HepG2 (cell line): ENCODE data around the gene RGS7. TPM values are rescaled to one million over a fixed set of nuclear protein-coding genes. Genes with fewer than 3 reads are reported as not detected.

Source experiments
- ATAC-seq: fragments of 200-7000 bp; cut with Tn5 transposase; 3 replicates; pipeline ENCODE4 v1.9.1; 2020; ENCODE audit warnings: mild to moderate bottlenecking, moderate library complexity
- BruUV-seq: library from RNA; stranded (reverse); fragments of 400-500 nt; replicated peaks from 2 replicates; lab custom pipeline; 2021; lab: Mats Ljungman, UMichigan
- CTCF ChIA-PET: fragments of 300-600 bp; formaldehyde crosslinking; extraction: SDS; loops from one replicate; lab custom pipeline; 2021; ENCODE audit warnings: low total read pairs, inconsistent platforms, low intra/inter-chr PET ratio; lab: Yijun Ruan, JAX
- POLR2A ChIA-PET: fragments of 350-600 bp; sonication (Branson Sonifier 250); formaldehyde crosslinking; loops from one replicate; lab custom pipeline; 2020; ENCODE audit warnings: antibody characterized with exemption, inconsistent platforms; lab: Yijun Ruan, JAX
- DNase-seq: peaks from one replicate; pipeline ENCODE4 v3.0.0-alpha.2; 2015; ENCODE audit warnings: low spot score
- FAIRE-seq: peaks from 3 replicates; lab custom pipeline; 2011; peaks lifted over from hg19 to GRCh38; lab: Jason Lieb, UNC
- H2AFZ ChIP-seq: one replicate; pipeline ENCODE4 v1.6.1; 2011; ENCODE audit warnings: low read length, inconsistent platforms
- H3K27ac ChIP-seq: fragments of 300-600 bp; 3 replicates; pipeline ENCODE4 v1.8.0; 2011; ENCODE audit warnings: mixed run types, mild to moderate bottlenecking, mixed read lengths, low read length, inconsistent platforms; ENCODE audit not compliant: insufficient read depth; ENCODE audit errors: extremely low read length
- H3K27me3 ChIP-seq, 2 experiments: fragments of 200-600 bp in 1 of 2; 2 replicates in 1 of 2; 3 replicates in 1 of 2; pipeline versions ENCODE4 v1.6.0 to v1.8.0; 2011; ENCODE audit warnings: low read length in 2 of 2, mild to moderate bottlenecking in 2 of 2, moderate library complexity in 2 of 2, inconsistent platforms in 1 of 2; ENCODE audit not compliant: insufficient read depth in 2 of 2, control insufficient read depth in 1 of 2
- H3K36me3 ChIP-seq, 2 experiments: fragments of 200-600 bp in 1 of 2; replicated peaks in 1 of 2; 2 replicates in 1 of 2; 3 replicates in 1 of 2; pipeline versions ENCODE4 v1.5.1 to v1.8.0; 2011; ENCODE audit warnings: low read length in 2 of 2, inconsistent platforms in 1 of 2; ENCODE audit not compliant: insufficient read depth in 2 of 2, control insufficient read depth in 1 of 2
- H3K4me1 ChIP-seq: 2 replicates; pipeline ENCODE4 v1.5.1; 2012; ENCODE audit warnings: low read length, inconsistent platforms; ENCODE audit not compliant: insufficient read depth
- H3K4me2 ChIP-seq: 2 replicates; pipeline ENCODE4 v1.6.0; 2011; ENCODE audit warnings: low read depth, low read length, inconsistent platforms
- H3K4me3 ChIP-seq, 3 experiments: fragments of 200-600 bp in 1 of 3; sonication (generic), shearing (Covaris generic) in 1 of 3; replicated peaks in 1 of 3; 2 replicates each; pipeline ENCODE4 v1.5.1; 2011 to 2016; ENCODE audit warnings: low read length in 3 of 3, inconsistent platforms in 2 of 3, low read depth in 2 of 3, mild to moderate bottlenecking in 2 of 3, control low read depth in 1 of 3, mixed read lengths in 1 of 3; ENCODE audit not compliant: insufficient read depth in 1 of 3
- H3K79me2 ChIP-seq: one replicate; pipeline ENCODE4 v1.6.1; 2011; ENCODE audit warnings: low read length, inconsistent platforms; ENCODE audit not compliant: insufficient read depth
- H3K9ac ChIP-seq: 2 replicates; pipeline ENCODE4 v1.6.0; 2011; ENCODE audit warnings: mild to moderate bottlenecking, low read depth, low read length, inconsistent platforms; ENCODE audit not compliant: insufficient read depth
- H3K9me3 ChIP-seq: 2 replicates; pipeline ENCODE4 v1.5.1; 2012; ENCODE audit warnings: mild to moderate bottlenecking, low read length
- H4K20me1 ChIP-seq: 2 replicates; pipeline ENCODE4 v1.6.0; 2011; ENCODE audit warnings: inconsistent platforms, mild to moderate bottlenecking, low read length, moderate library complexity; ENCODE audit not compliant: insufficient read depth
- ARHGAP35 ChIP-seq: sonication (generic); formaldehyde crosslinking; IDR thresholded peaks from 2 replicates; pipeline ENCODE4 v1.9.0; 2022; ENCODE audit warnings: mild to moderate bottlenecking, inconsistent platforms, moderate library complexity, missing genetic modification reagents, borderline replicate concordance
- E2F5 ChIP-seq: sonication (generic); formaldehyde crosslinking; conservative IDR thresholded peaks from 2 replicates; pipeline ENCODE4 v1.4.0; 2020; ENCODE audit warnings: missing genetic modification reagents
- GABPA ChIP-seq, 2 experiments: IDR thresholded peaks; 2 replicates each; pipeline ENCODE4 v1.6.1; 2011 to 2016; ENCODE audit warnings: low read depth in 2 of 2, low read length in 1 of 2, missing biosample characterization in 1 of 2, missing genetic modification characterization in 1 of 2
- GATAD2A ChIP-seq: IDR thresholded peaks from 2 replicates; pipeline ENCODE4 v1.6.1; 2016
- LBX2 ChIP-seq: sonication (generic); formaldehyde crosslinking; IDR thresholded peaks from 2 replicates; pipeline ENCODE4 v1.5.0; 2020; ENCODE audit warnings: missing genetic modification reagents, mild to moderate bottlenecking, borderline replicate concordance
- MED13 ChIP-seq: sonication (generic); formaldehyde crosslinking; IDR thresholded peaks from 2 replicates; pipeline ENCODE4 v1.5.0; 2020; ENCODE audit warnings: missing genetic modification reagents
- NAIF1 ChIP-seq: sonication (generic); formaldehyde crosslinking; IDR thresholded peaks from 2 replicates; pipeline ENCODE4 v1.5.0; 2020; ENCODE audit warnings: mild to moderate bottlenecking, missing genetic modification reagents, borderline replicate concordance
- NFYB ChIP-seq: sonication (generic); formaldehyde crosslinking; IDR thresholded peaks from 2 replicates; pipeline ENCODE4 v1.4.0; 2020; ENCODE audit warnings: missing genetic modification reagents
- SSRP1 ChIP-seq: IDR thresholded peaks from 2 replicates; pipeline ENCODE4 v1.6.1; 2016; ENCODE audit warnings: control low read depth
- THAP11 ChIP-seq: IDR thresholded peaks from 2 replicates; pipeline ENCODE4 v1.6.1; 2016; ENCODE audit warnings: missing biosample characterization, missing genetic modification reagents
- ZNF124 ChIP-seq: sonication (generic); formaldehyde crosslinking; IDR thresholded peaks from 2 replicates; pipeline ENCODE4 v1.4.0; 2020; ENCODE audit warnings: missing genetic modification reagents
- ZNF30 ChIP-seq: sonication (generic); formaldehyde crosslinking; IDR thresholded peaks from 2 replicates; pipeline ENCODE4 v1.5.0; 2020; ENCODE audit warnings: mild to moderate bottlenecking, missing genetic modification reagents
- ZNF333 ChIP-seq: sonication (generic); formaldehyde crosslinking; IDR thresholded peaks from 2 replicates; pipeline ENCODE4 v1.4.0; 2020; ENCODE audit warnings: mild to moderate bottlenecking, missing genetic modification reagents, borderline replicate concordance
- ZNF781 ChIP-seq: sonication (generic); formaldehyde crosslinking; IDR thresholded peaks from 2 replicates; pipeline ENCODE4 v1.5.1; 2020; ENCODE audit warnings: borderline replicate concordance, mild to moderate bottlenecking, missing genetic modification reagents; ENCODE audit errors: not compliant biosample characterization
- WGBS: methylation state at CpG from one replicate; pipeline ENCODE4 v1.1.6; 2017; ENCODE audit warnings: low lambda C conversion rate; 5-methylcytosine and 5-hydroxymethylcytosine counted together
- in situ Hi-C: cut with HindIII; loops from 2 replicates; pipeline ENCODE4 v1.10.0; 2017; ENCODE audit warnings: low pct_unique_long_range_greater_than_20kb; ENCODE audit not compliant: extremely low pct_ligation_motif_present
- intact Hi-C: fragments of 100-400 bp; cut with micrococcal nuclease; formaldehyde crosslinking; loops from one replicate; pipeline ENCODE4 v1.10.0; 2022; ENCODE audit not compliant: unreplicated experiment
- polyA plus RNA-seq, 8 experiments: library from polyadenylated mRNA; depleted of rRNA in 3 of 8; stranded (reverse) in 7 of 8; unstranded in 1 of 8; fragments of >200 nt; fragmentation: Illumina TruSeq in 4 of 8; extraction: Trizol in 4 of 8; gene quantifications; 2 replicates each; pipeline versions ENCODE4 v1.2.1 to v1.2.3, GENCODE V29; 2011 to 2016; ENCODE audit warnings: low read depth in 4 of 8, missing spikeins in 1 of 8, mixed read lengths in 1 of 8; ENCODE audit not compliant: insufficient read depth in 1 of 8
- total RNA-seq, 5 experiments: library from RNA; depleted of rRNA; stranded (reverse); fragments of >200 nt; fragmentation: Illumina TruSeq; extraction: Trizol; gene quantifications; 2 replicates each; pipeline ENCODE4 v1.2.3, GENCODE V29; 2016; ENCODE audit warnings: low read depth in 1 of 5

The RGS7 gene
- total and polyA plus RNA-seq, 2 of the 13 experiments (the other 11 are each of a cell fraction or from before 2014, with no cell fraction given): not detected

GRCh38 chr1:241048622-241049021 is 308.4 kb downstream of the RGS7 start:
- DNase-seq: no peak
- no peaks in the 10 kb centered on the region for H3K9me3 ChIP-seq
- intact Hi-C loops: no loop called here
- no peak overlapping the region for H3K9ac ChIP-seq
- no peak for ATAC-seq
- H3K36me3 ChIP-seq: no peaks in the 10 kb centered on the region
- WGBS: 0% methylated on average over 4 of the region's 4 CpGs
- in situ Hi-C loops: no loop called here
- H3K79me2 ChIP-seq: no peaks in the 10 kb centered on the region
- no peak overlapping the region for H2AFZ ChIP-seq
- ChIA-PET CTCF (no interaction called here), POLR2A (no interaction called here)
- no peaks in the 10 kb centered on the region for H3K4me1 ChIP-seq
- H3K4me2 ChIP-seq: no peak overlapping the region
- no peak for FAIRE-seq
- H3K4me3 ChIP-seq: no peak overlapping the region
- no peaks in the 10 kb centered on the region for H4K20me1 ChIP-seq
- TF ChIP-seq GABPA (IDR thresholded peaks at IDR 0.05; ENCODE audit: low read depth, low read length) (no peak), GABPA (CRISPR knock-in tag; IDR thresholded peaks at IDR 0.05; ENCODE audit: low read depth) (no peak), MED13 (CRISPR knock-in tag) (no peak), ZNF124 (CRISPR knock-in tag) (no peak), GATAD2A (CRISPR knock-in tag) (no peak), ZNF781 (CRISPR knock-in tag) (no peak)
- no peak overlapping the region for H3K27ac ChIP-seq
- BruUV-seq: no TSS peak
- H3K27me3 ChIP-seq: no peaks in the 10 kb centered on the region

GRCh38 chr1:241045659-241046058 is 311.3 kb downstream of the RGS7 start:
- no peak for DNase-seq
- Histone ChIP-seq H3K4me1 (no peaks in the 10 kb centered on the region), H3K79me2 (no peaks in the 10 kb centered on the region), H3K36me3 (no peaks in the 10 kb centered on the region), H4K20me1 (no peaks in the 10 kb centered on the region), H3K27ac (no peak overlapping the region), H2AFZ (no peak overlapping the region), H3K9ac (no peak overlapping the region), H3K9me3 (no peaks in the 10 kb centered on the region), H3K27me3 (no peaks in the 10 kb centered on the region), H3K4me2 (no peak overlapping the region), H3K4me3 (no peak overlapping the region)
- ChIA-PET POLR2A (no interaction called here), CTCF (no interaction called here)
- in situ Hi-C loops (no loop called here), intact Hi-C loops (no loop called here)
- ATAC-seq: no peak
- no peak for FAIRE-seq
- TF ChIP-seq SSRP1 (CRISPR knock-in tag): no peak
- TF ChIP-seq ARHGAP35 (CRISPR knock-in tag): no peak
- no peak for TF ChIP-seq NAIF1 (CRISPR knock-in tag)
- no peak for TF ChIP-seq LBX2 (CRISPR knock-in tag)
- TF ChIP-seq THAP11 (CRISPR knock-in tag): no peak
- no peak for TF ChIP-seq NFYB (CRISPR knock-in tag)
- TF ChIP-seq E2F5 (CRISPR knock-in tag): no peak
- no peak for TF ChIP-seq ZNF30
- no peak for TF ChIP-seq ZNF333
- BruUV-seq: no TSS peak
- WGBS: 54% methylated on average over 2 of the region's 2 CpGs
